NB4 (cell line): Measurements from ENCODE around the gene TLL2.

Experiments used
- CTCF ChIP-seq: IDR thresholded peaks from one replicate; pipeline ENCODE4 v1.5.1; 2012; ENCODE audit warnings: low read depth, low read length
- POLR2A ChIP-seq: IDR thresholded peaks from 2 replicates; pipeline ENCODE4 v1.6.1; 2011; ENCODE audit warnings: mild to moderate bottlenecking; ENCODE audit not compliant: insufficient read length; ENCODE audit errors: extremely low read depth

- TF ChIP-seq CTCF = no peak
- TF ChIP-seq POLR2A = no peak
Observed at GRCh38 chr10:96465599-96465998, 48.1 kb downstream of the TLL2 start.
